8988T (cell line): ENCODE results near the gene ESAM.

Source experiments
- DNase-seq: peaks from one replicate; pipeline ENCODE4 v3.0.0; 2011

ESAM gene, protein sequence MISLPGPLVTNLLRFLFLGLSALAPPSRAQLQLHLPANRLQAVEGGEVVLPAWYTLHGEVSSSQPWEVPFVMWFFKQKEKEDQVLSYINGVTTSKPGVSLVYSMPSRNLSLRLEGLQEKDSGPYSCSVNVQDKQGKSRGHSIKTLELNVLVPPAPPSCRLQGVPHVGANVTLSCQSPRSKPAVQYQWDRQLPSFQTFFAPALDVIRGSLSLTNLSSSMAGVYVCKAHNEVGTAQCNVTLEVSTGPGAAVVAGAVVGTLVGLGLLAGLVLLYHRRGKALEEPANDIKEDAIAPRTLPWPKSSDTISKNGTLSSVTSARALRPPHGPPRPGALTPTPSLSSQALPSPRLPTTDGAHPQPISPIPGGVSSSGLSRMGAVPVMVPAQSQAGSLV

DNA sequence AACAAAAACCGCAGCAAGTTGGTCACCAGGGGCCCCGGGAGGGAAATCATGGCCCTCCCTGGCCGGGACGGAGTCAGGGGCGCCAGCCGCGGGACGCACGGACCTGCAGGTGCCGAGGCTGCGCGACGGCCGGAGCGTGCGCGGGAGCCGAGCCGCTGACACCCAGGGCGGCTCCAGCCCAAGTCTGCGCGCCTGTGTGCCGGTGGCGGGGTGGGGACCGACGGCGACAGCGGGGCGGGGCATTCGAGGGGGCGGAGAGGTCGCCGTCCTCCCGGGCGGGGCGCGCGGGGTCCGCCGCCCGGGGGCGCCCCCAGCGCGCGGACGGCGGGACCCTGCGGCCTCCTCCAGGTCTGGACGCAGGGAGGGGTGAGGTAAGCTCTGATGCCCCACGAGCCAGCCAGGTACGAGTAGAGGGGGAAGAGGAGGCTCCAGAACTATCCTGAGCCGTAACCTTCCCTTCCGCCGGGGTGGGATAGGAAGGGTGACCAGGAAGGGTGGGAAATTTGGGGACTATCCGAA is at the start of gene ESAM:
Gene ESAM (minus strand): TSS at position 186 of the 519 bp plus-strand sequence. CDS start 136 bp downstream, at position 50.
- DNase-seq, result peak; percentile 88

DNA sequence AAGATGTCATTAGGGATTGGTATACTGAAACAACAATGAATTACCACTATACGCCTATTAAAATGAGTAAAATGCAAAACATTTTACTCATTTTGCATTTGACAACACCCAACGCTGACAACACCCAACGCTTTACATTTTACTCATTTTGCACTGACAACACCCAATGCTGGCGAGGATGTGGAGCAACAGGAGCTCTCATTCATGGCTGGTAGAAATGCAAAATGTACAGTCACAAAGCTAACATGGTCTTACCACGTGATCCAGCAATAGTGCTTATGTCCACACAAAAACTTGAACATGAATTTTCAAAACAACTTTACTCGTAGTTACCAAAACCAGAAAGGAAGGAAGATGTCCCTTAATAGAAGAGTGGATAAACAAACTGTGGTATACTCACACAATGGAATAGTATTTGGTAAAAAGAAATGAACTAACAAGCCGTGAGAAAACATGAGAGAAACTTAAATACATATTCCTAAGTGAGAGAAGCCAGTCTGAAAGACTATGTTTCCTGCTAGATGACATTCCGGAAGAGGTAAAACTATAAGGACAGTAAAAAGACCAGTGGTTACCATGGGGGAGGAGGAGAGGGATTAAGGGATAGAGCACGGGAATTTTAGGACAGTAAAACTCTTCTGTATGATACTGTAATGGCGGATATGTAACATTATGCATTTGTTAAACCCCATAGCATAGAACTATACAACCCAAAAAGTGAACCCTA is 49.5 kb upstream of the ESAM start:
- DNase-seq, result no peak

DNA sequence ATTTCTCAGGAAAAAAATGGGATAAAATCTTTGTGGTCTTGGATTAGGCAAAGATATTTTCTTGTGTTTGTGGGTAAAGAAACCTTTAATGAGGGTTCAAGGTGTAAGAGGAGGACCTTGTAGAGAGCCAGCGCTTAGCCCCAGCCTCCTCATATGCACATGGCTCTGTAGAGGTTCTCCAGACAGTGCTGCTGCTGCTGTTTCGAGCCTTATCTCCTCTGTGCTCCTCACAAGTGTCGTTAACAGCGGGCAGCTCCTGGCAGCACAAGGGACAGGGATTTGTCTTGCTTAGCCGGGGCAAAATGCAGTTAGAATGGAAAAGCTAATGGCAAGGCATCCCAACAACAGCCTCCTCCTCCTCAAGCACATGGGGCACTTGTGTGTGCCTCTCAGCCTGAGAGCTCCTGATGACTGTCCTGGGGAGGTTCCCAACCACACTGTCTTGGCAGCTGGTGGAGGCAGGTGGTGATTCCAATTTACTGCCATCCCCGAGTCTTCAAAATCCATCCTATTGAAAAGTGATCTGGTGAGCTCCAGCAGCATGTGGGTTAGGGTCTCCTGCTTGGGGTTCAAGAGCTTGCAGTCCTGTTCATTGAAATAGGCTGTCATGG is 45.7 kb upstream of the ESAM start:
- no peak for DNase-seq

DNA sequence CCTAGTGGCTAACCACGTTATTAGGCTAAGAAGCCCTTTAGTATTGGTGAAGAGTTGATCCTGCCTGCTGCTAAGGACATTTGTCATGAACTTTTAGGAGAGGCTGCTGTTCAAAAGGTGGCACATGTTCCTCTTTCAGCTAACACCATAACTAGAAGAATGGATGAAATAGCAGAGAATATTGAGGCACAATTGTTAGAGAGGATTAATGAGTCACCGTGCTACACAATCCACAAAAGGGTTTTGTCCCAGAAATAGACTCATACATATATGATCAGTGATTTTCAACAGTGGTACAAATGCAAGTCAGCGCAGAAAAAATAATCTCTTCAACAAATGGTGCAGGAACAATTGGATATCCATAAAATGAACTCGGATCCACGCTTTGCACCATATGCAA is 45.1 kb upstream of the ESAM start:
- DNase-seq, result no peak

DNA sequence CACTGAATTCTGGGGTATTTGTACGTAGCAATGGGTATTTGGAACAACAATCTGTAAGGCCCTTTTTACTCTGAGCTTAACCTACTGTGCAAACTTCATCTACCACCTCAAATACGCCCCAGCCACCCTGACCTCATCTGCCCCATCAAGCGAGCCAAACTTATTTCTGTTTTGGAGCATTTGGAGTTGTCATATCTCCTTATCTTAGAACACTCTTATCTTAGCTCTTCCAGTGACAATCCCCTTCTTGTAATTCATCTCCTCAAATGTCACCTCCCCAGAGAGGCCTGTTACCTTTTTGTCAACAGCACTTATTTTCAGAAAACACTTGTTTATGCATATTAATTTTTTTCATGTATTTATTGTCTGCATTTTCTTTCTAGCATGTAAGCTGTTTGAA is 42.8 kb upstream of the ESAM start:
- DNase-seq, result no peak

DNA sequence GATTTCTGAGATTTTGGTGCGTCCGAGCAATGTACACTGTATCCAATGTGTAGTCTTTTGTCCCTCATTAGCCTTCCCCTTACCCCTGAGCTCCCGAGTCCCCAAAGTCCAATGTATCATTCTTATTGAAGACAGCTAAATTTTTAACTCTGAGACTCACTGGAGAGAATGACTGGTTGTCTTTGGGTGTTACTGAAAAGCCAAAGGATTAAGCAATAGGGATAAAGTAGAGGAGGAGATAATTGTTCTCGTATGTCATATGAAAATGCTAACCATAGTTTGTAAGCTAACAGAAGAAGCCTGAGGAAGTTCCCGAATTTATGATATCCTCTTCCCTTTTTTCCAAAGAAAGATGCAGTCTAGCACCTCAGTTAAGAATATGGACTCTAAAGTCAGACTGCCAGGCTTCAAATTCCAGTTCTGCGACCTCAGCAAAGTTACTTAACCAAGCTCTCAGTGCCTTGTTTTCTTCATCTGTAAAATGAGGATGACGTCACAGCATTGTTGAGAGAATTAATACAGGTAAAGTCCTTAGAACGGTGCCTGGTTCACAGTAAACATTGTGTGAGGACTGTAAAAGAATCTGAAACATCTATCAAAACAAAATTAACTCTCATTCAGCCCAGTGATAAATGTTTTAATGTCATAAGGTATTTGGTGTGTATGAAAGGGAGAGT is 39.7 kb upstream of the ESAM start:
- no peak for DNase-seq

DNA sequence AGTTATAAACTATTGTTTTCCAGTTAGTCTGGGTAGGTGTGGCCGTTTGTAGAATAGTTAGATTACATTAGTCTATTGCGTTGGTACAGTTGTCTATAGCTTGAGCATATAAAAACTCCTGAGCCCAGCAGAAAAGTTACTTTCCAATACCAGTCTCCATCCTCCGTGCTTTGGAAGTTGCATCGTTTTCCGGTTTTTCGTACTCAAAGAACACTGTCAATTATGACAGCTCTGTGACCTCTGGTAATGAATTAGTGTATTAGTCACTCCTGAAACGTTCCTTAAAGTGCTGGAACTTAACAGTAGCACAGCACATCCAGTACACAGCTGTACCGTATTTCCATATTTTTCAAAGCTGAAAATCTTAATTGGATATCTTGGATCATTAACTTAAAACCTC is 38.9 kb upstream of the ESAM start:
- DNase-seq, result no peak

DNA sequence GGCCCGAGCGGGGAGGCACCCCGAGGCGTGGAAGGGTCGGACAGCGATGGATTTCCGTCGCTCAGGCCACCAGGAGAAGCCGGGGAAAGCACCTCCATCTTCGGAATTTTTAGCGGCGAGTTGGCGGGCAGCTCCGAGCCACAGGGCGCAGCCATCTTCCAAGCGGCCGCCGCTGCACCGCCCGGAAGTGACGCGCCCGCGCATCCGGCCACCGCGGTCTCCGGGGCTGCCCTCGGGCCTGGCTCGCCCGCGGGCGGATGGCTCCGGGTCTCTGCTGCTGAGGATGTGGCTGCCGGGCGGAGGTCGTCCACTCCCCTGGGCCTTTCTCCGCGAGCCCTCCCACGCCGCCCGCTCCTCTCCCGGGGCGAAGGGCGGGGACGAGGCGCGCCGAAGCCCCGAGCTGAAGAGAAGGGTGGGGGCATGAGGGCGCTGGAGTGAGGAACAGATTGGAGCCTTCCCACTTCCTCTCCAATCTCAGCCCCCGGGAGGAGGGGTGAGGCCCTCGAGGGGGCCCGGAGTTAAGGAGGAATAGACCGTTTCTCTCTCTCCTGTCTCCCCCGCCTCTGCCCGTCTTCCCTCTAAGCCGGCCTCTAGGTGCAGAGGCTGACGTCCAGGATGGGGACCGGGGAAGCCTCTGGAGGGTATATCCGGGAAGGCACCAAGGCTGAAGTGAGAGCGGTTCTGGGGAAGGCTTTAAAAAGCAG is 38.3 kb upstream of the ESAM start, which contains the start of gene MSANTD2:
Gene MSANTD2 (minus strand): TSS at position 181 of the 704 bp plus-strand sequence. CDS start 26 bp downstream, at position 155.
- DNase-seq, result peak; percentile 73

DNA sequence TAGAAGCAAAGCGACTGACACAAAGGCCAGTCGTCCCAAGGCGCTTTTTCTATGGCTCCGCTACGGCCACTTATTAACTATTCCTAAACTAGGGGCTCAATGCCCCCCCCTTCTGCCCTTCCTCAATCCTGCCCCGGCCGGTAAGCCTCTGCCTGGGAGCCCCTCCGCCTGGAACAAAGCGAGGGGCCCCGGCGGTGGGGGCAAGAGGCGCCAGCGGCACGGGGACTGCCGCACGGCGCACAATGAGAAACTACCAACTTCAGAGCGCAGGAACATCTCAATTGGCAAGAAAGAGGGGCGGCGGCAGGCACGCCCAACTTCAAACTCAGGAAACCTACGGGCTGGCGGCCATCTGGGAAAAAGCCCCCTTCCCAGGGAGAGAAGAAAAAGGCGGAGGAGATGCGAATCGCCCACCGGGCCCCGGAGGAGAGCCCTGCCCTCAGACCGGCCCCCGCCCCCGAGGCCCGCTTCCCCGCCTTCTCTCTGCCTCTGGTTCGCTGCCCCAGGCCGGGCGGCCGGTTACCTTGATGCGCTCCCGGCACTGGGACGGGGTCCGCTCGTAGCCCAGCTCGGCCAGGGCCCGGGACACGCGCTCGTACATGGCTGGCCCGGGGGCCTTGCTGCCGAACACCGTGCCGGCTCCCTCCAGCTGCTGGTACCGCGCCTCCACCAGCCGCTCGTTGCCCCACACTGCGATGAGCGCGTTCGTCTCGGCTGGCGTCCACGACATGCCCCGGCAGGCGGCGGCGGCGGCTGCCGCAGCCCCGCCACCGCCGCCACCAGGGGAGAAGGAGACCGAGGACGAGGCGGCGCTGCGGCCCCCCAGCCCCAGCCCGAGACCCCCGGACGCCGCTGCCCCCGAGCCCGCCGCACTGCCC is 37.5 kb upstream of the ESAM start:
- peak; percentile 44 for DNase-seq

DNA sequence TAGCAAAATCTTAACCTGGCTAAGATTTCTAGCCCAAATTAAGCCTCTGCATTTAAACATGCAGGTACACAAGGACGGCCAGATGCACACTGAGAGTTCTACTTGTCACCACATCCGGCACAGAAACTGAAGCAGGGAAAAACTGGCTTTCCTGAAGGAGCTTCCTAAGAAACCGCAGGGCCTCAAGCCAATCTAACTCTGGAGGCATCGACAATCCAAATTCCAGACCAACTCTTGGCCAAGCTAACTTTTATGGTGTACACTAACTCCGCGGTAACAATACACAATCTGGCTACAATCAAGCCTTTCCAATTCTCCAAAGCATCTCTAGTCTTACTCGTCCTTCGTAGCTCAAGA is 36.9 kb upstream of the ESAM start:
- DNase-seq, result peak; percentile 21

DNA sequence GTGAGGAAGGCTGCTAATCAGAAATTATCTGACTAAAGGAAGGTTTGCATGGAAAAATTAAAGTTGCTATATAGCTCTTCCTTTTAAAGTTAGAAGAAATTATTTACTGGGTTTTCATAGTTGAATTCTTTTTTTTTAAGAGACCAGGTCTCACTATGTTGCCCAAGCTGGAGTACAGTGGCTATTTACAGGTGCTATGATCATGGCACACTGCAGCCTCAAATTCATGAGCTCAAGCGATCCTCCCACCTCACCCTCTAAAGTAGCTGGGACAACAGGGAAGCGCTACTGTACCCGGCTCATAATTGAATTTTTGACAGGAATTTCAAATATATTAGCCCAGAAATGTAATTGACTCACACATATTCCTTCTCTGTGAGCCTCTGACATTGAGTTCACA is 34.2 kb upstream of the ESAM start:
- no peak for DNase-seq

DNA sequence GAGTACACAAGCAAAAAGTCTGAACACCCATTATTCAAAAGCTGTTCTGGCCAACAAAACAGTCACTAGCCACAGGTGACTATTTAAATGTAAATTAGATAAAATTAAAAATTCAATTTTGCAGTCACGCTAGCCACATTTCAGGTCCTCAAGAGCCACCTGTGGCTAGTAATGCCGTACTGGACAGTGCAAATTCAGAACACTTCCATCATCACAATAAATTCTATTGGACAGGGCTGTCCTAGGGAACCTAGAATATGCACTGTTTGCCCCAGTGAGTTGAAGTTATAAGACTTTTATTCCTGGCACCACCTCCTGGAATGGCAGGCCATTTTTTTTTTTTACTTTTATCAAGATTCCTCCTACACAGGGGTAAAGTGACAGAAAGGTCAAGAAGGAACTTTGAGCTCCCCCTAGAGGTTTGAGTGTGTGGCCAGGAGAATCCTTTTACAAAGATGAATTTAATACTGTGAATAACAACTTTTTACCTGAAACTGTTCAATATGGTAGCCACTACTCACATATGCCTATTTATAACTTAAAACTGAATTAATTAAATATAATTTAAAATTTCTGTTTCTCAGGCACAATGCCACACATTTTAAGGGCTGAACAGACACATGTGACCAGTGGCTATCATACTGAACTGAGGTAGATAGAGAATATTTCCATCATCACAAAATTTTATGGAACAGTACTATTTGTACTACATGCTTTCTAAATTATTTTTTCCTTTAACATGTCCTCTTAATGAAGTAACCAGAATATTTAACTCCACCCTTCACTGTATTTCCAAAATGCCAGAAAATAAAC is 31.6 kb upstream of the ESAM start:
- DNase-seq, result peak; percentile 24

DNA sequence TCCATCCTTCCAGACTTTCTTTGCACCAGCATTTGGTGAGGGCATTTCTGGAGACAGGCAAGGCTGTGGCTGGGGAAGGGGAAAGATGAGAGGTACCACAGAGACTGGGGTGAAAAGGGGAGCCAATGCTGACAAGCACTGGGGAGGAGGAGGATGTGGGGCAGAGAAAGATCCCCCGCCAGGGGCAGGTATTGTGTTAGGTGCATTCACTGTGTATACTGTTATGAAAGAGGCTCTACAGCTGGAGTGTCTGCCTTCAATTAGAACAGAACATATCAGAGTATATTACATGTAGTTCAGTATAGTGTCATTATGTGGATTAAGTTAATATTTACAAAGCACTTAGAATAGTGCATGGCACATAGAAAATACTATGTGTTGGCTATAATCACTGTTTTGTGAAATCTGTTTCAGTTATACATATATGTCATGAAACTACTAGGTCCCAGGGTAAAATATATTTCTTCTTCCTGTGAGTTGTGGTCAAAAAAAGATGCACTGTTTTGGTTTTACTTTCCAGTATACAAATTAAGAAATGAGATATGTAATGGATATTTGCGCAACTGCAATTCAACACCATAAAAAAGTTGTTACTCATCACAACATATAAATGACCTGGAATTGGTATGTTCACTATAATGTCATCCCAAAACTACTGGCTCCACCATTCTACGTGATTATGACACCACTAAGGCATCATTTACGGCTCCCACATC is 29.7 kb upstream of the ESAM start:
- no peak for DNase-seq

DNA sequence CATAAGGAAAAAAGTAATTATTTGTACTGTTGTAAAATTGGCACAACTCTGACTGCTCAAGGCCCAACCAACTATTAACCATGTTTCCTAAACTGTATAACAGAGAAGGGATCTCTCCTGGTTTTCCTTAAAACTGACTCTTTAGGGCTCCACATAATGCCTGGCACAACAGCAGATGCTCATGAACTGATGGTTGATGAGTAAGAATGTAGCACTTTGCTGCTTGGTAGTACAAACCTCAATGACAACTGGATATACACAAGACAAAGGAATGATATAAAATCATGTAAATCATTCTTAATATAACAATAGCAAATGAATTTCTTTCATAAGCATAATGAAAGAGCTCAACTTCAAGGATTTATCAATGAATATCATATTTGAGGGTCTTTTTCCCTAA is 26.4 kb upstream of the ESAM start:
- DNase-seq, result no peak

DNA sequence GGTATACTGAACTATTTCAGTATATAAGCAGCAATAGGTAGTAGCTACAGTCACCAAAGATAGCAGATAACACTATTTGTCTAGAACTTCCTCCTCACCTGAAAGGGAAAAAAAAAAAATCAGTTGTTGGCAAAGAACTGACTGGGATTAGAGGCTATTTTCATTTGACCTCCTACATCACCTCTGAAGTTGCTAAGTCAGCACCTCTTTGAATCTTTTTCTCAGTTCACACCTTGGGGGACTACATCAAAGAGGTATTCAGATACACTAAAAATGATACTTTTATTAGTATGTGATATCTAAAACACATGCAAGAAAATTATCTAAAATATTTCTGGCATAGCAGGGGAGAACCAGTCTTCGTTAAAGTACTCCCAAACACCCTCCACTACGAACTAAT is 22.0 kb upstream of the ESAM start:
- DNase-seq, result no peak

DNA sequence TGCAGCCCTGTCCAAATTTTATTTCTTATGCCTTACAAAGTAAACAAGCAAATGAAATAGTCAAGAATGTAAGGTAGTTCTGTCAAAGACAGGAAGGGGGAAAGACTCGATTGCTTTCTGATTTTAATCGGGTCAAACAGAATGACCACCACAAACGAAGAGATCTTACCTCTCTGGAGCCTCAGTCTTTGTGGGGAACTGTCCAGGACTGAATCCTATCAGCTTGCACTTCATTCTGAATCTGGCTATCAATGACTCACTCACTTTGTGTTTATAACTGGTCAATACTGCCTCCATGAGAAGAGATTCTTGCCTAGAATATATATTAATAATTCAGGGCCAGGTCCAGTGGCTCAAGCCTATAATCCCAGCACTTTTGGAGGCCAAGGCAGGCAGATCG is 20.9 kb upstream of the ESAM start:
- no peak for DNase-seq

DNA sequence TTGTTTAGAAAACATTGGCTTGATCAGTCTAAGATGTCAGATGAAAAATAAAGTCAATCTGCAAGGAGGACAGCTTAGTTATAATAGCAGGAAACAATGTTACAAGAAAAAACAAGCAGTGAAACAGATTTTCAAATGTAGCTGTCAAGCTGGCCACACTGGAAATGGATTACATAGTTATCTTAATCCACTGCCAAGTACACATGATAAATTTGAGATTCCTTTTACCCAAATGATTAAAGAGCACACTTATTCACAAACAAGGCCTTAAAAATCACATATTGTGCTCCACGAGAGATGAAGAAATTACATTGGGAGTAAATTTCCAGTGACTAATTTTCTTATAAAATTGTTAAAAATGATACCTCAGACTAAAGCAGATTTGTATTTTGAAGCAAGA is 17.5 kb upstream of the ESAM start:
- no peak for DNase-seq

DNA sequence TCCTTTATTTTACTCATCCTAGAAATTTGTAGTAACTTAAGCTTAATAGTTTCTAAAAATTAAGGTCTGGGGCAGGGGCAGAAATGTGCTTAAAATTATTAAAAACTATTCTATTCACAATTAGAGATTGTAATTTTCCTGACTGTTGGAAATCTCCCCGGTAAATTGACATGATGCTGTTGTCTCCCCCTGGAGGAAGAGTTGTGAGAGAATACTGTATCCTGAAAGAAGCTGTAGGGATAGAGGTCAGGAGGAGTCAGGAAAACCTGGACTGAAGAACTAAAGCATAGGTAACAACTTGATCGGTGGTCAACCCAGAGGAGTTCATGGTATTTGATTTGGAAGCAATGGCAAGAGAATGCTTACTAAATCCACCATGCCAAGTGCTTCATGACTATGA is 16.2 kb upstream of the ESAM start:
- no peak for DNase-seq

DNA sequence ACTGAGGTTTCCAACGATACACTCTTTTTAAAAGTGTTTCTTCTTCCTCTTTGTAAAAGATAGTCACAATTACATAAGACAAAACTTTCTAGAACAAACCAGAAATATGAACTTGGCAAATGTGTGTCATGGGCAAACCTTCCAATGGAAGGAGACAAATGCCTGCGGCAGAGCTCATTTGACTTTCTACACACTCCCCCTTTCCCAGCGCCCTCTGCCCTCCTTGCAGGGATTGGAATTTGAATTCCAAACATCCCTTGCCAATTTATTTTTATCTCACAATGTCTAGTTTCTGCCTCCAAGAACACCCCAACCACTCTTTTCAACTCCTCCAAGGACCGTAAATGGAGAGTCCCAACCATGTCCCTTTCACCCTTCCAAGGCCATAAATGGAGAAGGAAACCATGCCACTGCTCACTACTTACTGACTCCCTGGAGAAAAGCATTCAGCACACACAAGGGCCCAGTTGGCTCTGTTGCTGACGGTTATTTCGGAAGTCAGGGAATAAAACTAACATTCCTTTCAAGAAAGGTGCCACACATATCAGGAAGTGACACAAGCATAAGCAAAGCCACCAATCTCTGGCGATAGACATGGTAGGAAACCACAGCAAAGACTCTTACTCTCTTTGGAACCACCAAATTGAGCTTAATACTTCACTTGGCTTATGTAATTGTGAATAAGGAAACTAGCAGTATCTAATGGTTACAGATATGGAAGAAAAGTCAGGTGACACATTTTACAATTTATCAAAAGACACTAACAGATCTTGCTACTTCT is 15.0 kb upstream of the ESAM start:
- DNase-seq, result no peak
